K562 (cell line): ENCODE data around the gene NEDD4L. TPM values are rescaled to one million over a fixed set of nuclear protein-coding genes. Genes with fewer than 3 reads are reported as not detected.

ENCODE experiments used
- ASH1L ChIP-seq: fragments of 450-650 bp; IDR thresholded peaks from 2 replicates; pipeline ENCODE4 v1.6.1; 2018; ENCODE audit warnings: borderline replicate concordance, mild to moderate bottlenecking, low read depth; ENCODE audit not compliant: partially characterized antibody
- EWSR1 ChIP-seq: fragments of 450-650 bp; IDR thresholded peaks from 2 replicates; pipeline ENCODE4 v1.6.1; 2018; ENCODE audit warnings: borderline replicate concordance, mild to moderate bottlenecking, low read depth, moderate library complexity; ENCODE audit not compliant: partially characterized antibody
- ILF3 ChIP-seq: fragments of 450-650 bp; IDR thresholded peaks from 2 replicates; pipeline ENCODE4 v1.6.1; 2018; ENCODE audit warnings: antibody characterized with exemption, mild to moderate bottlenecking, moderate library complexity, borderline replicate concordance
- NFE2 ChIP-seq: IDR thresholded peaks from 2 replicates; pipeline ENCODE4 v1.6.1; 2014; ENCODE audit warnings: antibody characterized with exemption, low read depth
- RERE ChIP-seq: sonication (generic); formaldehyde crosslinking; IDR thresholded peaks from 2 replicates; pipeline ENCODE4 v1.8.0; 2023; ENCODE audit warnings: missing genetic modification reagents, mild to moderate bottlenecking, borderline replicate concordance
- SRSF9 ChIP-seq: fragments of 200-400 bp; formaldehyde crosslinking; IDR thresholded peaks from 2 replicates; pipeline ENCODE4 v1.6.1; 2017; ENCODE audit warnings: low read depth, low read length, borderline replicate concordance
- THRA ChIP-seq: fragments of 450-650 bp; IDR thresholded peaks from 2 replicates; pipeline ENCODE4 v1.6.1; 2017; ENCODE audit warnings: mild to moderate bottlenecking, moderate library complexity
- ZHX1 ChIP-seq: fragments of 150-350 bp; conservative IDR thresholded peaks from 2 replicates; pipeline ENCODE4 v1.6.1; 2014; ENCODE audit warnings: low read length
- ZNF134 ChIP-seq: fragments of 250-450 bp; sonication (Bioruptor Pico); conservative IDR thresholded peaks from 2 replicates; pipeline ENCODE4 v1.4.0; 2020
- ZNF24 ChIP-seq: fragments of 450-650 bp; IDR thresholded peaks from 2 replicates; pipeline ENCODE4 v1.6.1; 2016
- ZNF518B ChIP-seq: fragments of 250-450 bp; sonication (Bioruptor Pico); IDR thresholded peaks from 2 replicates; pipeline ENCODE4 v1.5.0; 2021; ENCODE audit warnings: mild to moderate bottlenecking, moderate library complexity
- ZSCAN32 ChIP-seq: fragments of 450-650 bp; formaldehyde crosslinking; IDR thresholded peaks from 2 replicates; pipeline ENCODE4 v1.4.0; 2020; ENCODE audit warnings: mild to moderate bottlenecking, moderate library complexity
- polyA plus RNA-seq, 8 experiments: library from polyadenylated mRNA; depleted of rRNA in 4 of 8; stranded (reverse) in 5 of 8; unstranded in 3 of 8; fragments of >200 nt; fragmentation: Nextera tagmentation in 2 of 8; fragmentation: Illumina TruSeq in 1 of 8; extraction: Ambion mirVana in 2 of 8; extraction: Trizol in 1 of 8; gene quantifications; 2 replicates each; pipeline versions ENCODE4 v1.2.1 to v1.2.3, GENCODE V29; 2011 to 2014; ENCODE audit warnings: inconsistent platforms in 1 of 8, missing spikeins in 1 of 8
- total RNA-seq, 7 experiments: library from RNA; depleted of rRNA in 6 of 7; stranded (reverse); fragments of >200 nt in 6 of 7; fragmentation: Illumina TruSeq in 2 of 7; extraction: Trizol in 2 of 7; gene quantifications; 2 replicates each; pipeline versions ENCODE4 v1.2.1 to v1.2.3, GENCODE V29; 2011 to 2021; ENCODE audit warnings: low replicate concordance in 1 of 7

Gene NEDD4L
- total and polyA plus RNA-seq, 9 of the 15 experiments (the other 6 are each of a cell fraction or from before 2014, with no cell fraction given) = 8.1 to 33.4 (median 19.9) TPM

GRCh38 chr18:58043491-58044369, at the start of gene NEDD4L (continued):
- no peak for TF ChIP-seq ASH1L
- no peak for TF ChIP-seq EWSR1
- TF ChIP-seq ZNF518B = no peak
- TF ChIP-seq ILF3 = no peak
- TF ChIP-seq THRA = no peak
- TF ChIP-seq RERE (CRISPR knock-in tag) = no peak
- no peak for TF ChIP-seq ZNF134
- no peak for TF ChIP-seq NFE2
- no peak for TF ChIP-seq ZNF24
- TF ChIP-seq SRSF9 = no peak
- no peak for TF ChIP-seq ZSCAN32 (CRISPR knock-in tag)
- no peak for TF ChIP-seq ZHX1
